Suppressor macrophage treated with lipopolysaccharide for 1 hour (primary cell): ENCODE measurements around the gene TESK2.

Experiments used
- DNase-seq, 3 donors: peaks; one replicate each; pipeline ENCODE4 v3.0.0-alpha.2; 2020 to 2022

Gene TESK2

DNA sequence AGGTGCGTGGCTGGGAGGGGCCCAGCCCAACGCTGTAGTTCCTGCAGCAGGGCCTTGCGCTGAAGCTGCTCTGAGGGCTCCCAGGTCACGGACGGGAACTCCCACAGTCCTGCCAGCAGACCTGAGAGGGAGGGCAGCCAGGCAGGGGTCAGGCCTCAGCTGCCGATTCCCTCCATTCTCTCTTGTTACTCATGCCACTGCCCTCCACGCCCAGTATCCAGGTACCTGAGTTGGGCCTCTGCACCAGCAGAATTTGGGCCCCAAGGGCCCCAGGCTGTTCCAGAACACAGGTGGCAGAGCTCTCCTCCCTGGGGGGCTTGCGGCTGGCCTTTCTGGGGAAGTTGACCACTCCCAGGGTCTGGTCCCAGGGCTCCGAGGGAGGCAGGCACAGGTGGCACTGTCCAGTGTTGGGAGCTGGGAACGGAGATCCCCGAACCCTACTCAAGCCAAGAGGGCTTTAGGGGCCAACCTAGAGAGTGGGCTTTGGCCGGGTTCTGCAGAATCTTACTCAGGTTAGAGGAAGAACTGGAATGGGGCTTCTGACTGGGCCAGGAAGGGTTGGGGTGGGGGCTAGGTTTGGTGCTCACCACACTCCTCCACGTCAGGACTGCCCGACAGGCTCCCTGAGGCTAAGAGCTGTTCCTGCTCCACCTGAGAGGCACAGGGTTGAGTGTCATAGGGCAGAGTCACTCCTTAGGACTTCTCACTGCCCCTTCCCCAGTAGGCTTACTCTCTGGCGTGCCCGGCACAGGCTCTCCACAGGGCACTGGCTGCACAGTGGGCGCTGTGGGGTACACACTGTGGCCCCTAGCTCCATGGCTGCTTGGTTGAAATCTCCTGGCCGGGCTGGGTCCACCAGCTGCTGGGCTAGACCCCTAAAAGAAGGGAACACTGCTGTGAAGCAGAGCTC is 159.3 kb downstream of the TESK2 start:
- no peak for DNase-seq

GRCh38 chr1:45329445-45329844 is 161.5 kb downstream of the TESK2 start:
- no peak for DNase-seq

- no peak for DNase-seq
These were observed 162.3 kb downstream of the TESK2 start for GRCh38 chr1:45328680-45329079.

GRCh38 chr1:45327644-45328515 is 163.1 kb downstream of the TESK2 start:
- DNase-seq = no peak

DNA sequence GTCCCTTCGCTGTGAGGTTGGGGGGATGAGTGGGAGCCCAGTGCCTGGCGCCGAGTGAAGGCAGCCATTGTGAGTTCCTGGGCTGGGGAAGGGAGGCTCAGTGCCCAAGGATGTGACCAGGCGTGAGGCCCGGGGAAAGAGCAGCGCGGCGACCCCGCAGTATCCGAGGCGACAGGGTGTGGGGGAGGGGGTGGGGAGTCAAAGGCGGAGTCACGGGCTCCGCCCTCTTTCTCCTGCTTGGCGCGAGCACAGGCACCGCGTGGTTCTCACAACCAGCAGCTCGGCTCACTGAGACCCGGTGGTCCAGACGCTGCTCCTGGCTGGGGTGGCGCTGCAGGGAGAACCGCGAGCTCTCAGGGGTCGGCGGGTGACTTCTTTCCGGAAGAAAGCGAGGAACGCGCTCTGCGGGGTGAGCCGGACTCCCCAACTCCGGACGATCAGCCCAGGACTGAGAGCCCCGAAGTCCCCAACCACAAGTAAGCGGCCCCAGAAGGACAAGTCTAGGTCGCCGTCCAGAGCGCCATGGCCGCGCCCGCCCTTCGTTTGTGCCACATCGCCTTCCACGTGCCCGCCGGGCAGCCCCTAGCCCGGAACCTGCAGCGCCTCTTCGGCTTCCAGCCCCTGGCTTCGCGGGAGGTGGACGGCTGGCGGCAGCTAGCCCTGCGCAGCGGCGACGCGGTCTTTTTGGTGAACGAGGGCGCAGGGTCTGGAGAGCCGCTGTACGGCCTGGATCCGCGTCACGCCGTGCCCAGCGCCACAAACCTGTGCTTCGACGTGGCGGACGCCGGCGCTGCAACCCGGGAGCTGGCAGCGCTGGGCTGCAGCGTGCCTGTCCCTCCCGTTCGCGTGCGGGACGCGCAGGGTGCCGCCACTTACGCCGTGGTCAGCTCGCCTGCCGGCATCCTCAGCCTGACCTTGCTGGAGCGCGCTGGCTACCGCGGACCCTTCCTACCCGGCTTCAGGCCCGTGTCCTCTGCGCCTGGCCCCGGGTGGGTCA is 164.0 kb downstream of the TESK2 start, which contains the start of gene HPDL:
HPDL (plus strand) TSS at position 269 of the 997 bp plus-strand sequence; CDS start at position 523, 254 bp downstream.
- peak in 2 of 3 donors; percentile 36 to 57 for DNase-seq

DNA sequence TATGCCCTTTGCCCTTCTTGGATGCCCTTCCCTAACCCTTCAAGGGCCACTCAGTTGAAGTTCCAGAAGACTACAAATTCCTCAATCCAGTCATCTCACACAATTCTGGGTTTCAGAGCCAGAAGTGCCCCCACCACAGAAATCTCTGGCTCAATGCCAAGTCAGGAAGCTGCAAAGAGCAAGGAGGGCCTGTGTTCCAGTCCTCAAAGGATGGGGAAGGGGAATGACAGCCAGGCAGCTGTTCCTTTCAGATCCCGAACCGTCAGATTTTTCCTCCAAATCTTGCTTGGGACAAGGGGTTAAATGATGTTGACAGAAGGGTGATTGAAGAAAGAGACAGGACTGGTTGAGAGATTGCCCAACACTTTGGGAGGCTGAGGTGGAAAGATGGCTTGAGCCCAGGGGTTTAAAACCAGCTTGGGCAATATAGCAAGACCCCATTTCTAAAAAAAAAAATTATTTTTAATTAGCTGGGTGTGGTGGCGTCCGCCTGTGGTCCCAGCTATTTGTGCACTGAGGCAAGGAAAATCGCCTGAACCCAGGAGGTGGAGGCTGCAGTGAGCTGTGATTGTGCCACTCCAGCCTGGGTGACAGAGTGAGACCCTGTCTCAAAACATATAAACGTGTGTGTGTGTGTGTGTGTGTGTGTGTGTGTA is 165.0 kb downstream of the TESK2 start:
- DNase-seq = no peak

DNA sequence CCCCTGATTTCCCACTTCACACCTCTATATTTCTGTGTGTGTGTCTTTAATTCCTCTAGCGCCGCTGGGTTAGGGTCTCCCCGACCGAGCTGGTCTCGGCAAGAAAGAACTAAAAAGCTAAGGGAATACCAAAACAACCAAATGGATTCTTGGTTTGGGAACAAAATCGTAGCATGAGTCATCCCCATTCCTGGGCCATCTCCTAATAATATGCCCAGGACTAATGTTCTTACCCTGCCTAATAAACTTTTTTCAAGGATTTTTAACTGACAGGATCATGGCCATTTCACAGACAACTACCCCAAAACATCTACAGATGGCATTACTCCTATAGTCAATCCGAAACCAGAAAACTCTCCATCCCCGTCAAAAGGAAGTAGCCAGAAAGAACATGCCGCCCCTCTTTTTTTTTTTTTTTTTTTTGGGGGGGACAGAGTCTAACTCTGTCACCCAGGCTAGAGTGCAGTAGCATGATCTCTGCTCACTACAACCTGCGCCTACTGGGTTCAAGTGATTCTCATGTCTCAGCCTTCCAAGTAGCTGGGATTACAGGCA is 168.4 kb downstream of the TESK2 start:
- no peak for DNase-seq

DNA sequence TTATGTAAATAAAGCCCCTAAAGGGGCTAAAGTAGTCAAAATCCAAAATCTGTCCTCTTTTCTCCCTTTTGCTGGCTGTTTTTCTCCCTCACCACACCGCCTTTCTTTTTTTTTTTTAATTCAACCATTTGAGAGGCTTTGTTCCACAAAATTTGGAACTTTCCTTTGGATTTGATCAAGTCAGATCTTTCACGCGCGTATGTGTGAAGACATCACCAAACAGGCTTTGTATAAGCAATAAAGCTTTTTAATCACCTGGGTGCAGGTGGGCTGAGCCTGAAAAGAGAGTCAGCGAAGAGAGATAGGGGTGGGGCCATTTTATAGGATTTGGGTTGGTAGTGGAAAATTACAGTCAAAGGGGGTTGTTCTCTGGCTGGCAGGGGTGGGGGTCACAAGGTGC is 169.5 kb downstream of the TESK2 start:
- no peak for DNase-seq

DNA sequence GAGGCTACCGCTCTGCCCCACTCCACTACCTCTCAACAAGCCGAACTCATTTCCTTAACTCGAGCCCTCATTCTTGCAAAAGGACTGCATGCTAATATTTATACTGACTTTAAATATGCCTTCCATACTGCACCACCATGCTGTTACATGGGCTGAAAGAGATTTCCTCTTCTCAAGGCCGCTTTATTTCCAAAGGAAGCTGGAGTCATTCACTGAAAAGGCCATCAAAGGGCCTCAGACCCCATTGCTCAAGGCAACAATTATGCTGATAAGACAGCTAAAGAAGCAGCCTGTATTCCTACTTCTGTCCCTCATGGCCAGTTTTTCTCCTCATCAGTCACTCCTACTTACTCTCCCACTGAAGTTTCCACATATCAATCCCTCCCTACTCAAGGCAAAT is 171.2 kb downstream of the TESK2 start:
- DNase-seq = no peak

DNA sequence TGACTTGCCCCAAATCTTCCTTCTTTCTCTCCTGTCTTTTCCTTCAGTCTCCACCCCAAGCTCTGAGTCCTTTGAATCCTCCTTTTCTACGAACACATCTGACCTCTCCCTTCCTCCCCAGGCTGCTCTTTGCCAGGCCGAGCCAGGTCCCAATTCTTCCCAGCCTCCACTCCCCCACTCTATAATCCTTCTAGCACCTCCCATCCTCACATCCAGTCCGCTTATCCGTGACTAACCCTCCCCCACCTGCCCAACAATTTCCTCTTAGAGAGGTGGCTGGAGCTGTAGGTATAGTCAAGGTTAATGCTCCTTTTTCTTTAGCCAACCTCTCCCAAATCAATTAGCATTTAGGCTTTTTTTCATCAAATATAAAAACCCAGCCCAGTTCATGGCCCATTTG is 173.8 kb downstream of the TESK2 start:
- DNase-seq = no peak

DNA sequence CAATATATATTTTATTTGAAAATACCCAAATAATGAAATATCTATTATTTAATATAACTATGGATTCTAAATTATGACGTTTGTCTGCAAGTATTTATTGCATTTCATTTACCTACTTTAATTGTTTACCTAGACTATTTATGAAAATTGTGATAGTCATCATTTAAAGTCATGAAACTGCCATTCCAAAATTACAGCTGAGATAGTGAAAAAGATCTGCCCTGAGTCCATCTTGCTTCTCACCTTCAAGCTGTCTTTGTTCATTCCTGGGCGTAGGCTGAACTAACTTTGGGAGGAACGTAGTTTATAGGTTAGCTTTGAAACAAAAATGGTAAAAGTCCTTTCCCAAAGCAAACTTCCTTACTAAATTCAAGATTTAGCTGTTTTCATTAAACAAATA is 176.7 kb downstream of the TESK2 start:
- DNase-seq = no peak

- DNase-seq = no peak
These were observed 184.1 kb downstream of the TESK2 start for GRCh38 chr1:45306905-45307304.

DNA sequence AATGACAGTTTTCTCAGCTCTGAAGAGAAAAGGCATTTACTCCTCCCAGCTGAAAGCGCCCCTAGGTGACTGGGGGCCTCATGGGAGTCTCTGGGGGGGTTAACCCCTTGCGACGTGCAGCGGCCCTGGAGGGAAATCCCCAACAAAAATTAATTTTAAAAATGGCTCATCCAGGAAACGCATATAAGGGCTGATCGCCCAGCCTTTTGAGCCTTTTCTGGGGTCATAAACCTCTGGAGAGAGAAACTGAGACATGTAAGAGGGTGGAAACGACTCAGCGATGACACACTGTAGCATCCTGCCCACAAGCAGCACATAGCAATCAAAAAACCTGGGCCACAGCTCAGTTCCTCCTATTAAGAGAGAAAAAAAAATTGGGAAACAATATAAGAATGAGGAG is 184.6 kb downstream of the TESK2 start:
- peak in 1 of 3 donors; percentile 20 for DNase-seq

- DNase-seq = no peak
These were observed 185.7 kb downstream of the TESK2 start for GRCh38 chr1:45305231-45305630.

DNA sequence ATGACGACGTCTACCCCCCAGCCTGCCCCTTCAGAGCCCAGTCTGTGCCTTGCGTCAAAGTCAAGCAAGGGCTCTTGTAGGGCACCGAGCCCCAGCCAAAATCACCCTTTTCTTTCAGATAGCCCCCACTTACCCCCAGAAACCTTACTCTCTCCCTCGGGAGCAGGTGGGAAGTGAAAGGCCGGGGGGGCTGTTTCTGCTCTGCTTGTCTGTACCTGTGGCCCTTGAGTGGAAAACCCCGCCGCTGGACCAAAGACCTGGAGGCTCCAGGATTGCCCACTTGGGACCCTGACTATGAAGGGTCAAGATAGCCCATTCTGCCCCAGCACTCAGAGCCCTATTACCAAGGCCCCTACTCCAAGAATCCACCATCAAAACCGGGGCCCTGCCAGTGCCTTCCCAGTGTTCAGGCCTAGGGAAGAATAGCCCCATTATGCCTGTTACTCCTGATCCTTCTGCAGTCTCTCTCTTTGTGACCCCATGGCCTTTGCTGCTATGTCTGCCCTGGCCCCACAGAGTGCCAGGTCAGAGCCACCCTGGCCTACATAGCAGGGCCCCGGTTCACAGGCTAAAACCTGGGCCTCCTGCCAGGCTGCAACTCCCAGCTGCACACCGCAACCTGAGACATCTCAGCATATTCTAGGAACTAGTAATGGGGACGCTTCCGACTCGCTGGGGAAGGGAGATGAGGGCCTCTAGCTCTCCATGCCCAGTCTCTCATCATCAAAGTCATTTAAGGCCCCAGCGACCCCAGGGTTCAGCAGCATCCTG is 186.5 kb downstream of the TESK2 start:
- no peak for DNase-seq

DNA sequence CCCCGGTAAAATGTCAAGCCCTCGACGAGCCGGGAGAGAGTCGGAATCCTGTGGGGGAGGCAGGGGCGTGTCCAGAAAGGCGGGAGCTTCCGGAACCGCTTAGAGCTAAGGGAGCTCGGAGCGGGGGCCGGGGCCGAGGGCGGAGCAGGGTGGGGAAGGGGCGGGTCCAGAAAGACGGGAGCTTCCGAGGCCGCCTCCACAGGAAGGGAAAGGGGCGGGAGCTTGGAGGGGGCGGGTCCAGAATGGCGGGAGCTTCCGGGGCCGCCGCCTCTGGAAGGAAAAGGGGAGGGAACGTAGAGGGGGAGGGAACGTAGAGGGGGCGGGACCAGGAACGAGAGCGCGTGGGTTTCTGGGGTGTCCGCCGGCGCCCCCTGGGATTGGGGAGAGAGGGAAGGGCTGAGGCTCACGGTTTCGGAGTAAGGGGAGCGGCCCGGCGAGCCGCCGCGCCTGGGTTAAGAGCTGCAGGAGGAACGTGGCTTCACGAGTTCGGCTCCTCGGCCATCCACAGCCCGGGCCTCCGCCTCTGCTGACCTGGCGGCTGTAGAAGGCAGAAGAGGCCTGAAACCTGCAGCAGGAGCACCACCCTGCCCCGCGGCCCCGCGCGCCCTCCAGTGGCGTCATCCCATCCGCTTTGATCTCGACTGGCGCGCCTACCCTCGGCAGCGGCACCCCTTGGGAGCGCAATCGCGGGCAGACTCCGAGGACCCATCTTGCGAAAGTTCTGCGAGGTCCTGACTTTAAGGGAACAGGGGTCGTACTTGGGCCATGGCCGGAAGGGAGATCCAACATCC is 187.2 kb downstream of the TESK2 start:
- DNase-seq = peak; percentile 98 to 99 (median 99)

GRCh38 chr1:45302505-45303150 is 188.3 kb downstream of the TESK2 start:
- no peak for DNase-seq

GRCh38 chr1:45300669-45300997 is 190.3 kb downstream of the TESK2 start:
- no peak for DNase-seq

DNA sequence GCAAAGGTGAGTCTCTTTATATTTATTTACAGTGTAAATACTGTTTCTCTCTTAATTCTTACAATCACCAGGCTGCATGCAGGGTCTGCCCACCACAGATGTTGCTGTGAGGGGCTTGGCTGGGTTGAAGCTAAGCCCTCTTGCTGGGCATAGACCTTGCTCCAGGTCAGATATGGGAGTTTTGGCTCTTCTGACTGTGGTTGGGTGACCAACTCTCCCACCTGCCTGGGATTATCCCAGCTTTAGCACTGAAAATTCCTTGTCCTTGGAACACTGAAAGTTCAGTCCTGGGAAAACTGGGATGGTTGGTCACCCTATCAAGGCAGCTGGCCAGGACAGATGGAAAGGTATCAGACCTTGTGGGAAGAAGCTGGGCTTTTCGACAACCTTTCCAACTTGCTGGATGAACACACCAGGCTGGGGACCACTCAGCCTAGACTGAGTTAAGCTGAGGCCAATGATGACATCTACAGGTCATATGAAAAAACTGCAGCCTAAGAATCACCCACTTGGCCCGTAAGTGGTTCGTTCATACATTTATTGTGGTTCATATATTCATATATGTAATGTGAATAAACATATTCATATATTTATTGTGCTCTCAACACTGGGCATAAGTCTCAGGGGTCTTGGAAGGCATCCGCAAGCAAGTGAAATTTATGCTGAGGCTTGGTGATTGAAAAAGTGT is 190.8 kb downstream of the TESK2 start:
- DNase-seq = peak; percentile 68 to 83 (median 81)
